ENCODE results near the gene ARHGAP44. TPM values are rescaled to one million over a fixed set of nuclear protein-coding genes. Genes with fewer than 3 reads are reported as not detected.
"Not testable (repeated sequence)": the region's sequence is repeated elsewhere in the genome, so short reads cannot be mapped to it uniquely, and the experiment has no call there.

The ARHGAP44 gene
- total and polyA plus RNA-seq, 5 experiments from 2014 or later, result 0.14 to 0.15 TPM; not detected in 3

DNA sequence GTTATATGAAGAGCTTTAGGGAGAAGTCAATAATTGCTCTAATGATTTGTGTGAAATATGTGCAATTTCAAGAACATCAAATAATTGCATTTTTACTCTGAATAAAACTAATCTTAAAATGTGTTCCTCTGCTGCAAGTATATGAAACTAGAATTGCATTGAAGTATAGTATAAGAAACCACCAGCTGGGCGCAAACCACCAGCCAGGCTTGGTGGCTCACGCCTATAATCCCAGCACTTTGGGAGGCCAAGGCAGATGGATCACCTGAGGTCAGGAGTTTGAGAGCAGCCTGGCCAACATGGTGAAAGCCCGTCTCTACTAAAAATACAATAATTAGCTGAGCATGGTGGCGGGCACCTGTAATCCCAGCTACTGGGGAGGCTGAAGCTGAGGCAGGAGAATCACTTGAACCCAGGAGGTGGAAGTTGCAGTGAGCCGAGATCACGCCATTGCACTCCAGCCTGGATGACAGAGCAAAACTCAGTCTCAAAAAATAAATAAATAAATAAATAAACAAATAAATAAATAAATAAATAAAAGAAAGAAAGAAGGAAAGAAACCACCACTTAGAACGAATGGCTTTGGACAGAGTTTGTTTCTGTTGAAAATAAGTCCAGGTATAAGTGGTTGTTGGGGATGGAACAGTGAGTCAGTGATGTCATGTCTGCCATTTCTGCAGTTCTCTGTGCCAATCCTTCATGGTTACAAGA lies 84.3 kb downstream of the ARHGAP44 start:
- POLR2A ChIA-PET, ATAC-seq, H3K4me1 Mint-ChIP-seq, DNase-seq, H3K27ac Mint-ChIP-seq, H3K4me3 Mint-ChIP-seq: not testable (repeated sequence)
- Mint-ChIP-seq H3K27me3 (peaks cover 0 to 22% (median 2%) of the 10 kb centered on the region in 5 donors), H3K9me3 (peaks cover 8 to 39% (median 20%) of the 10 kb centered on the region in 9 donors), H3K36me3 (peaks cover 0 to 19% (median 2%) of the 10 kb centered on the region in 3 donors)

DNA sequence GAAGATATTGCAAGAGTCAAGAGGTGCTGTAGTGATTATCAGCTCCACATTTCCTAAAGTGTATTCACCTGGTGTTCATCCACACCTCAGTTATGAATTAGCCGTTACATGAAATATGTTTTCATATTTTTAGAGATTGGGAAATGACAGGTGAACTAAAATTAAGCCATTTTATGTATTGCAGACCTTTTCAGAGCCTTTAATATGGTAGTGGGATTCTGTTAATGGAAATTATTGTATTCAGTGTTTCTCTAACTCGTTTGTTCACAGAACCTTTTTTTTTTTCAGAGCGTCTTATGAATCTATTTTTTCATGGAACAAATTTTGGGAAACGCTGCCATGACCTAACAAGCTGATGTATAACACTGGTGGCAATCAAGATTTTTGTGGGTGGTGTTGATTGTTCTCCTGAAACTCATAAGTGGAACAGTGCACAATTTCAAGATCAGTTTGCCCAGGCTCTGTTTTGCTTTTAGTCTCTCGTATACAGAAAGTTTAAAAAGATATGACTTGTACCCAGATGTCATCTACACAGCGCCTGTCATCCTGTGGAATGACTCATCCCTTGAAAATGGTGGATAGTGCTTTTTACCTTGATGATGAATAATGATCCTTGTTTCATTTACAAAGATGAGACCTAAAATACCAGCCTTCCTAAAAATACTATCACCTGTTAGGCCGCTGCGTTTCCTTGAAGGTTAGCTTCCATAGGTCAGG lies 88.8 kb downstream of the ARHGAP44 start:
- Mint-ChIP-seq H3K9me3 (peaks cover 2 to 12% (median 6%) of the 10 kb centered on the region in 9 donors), H3K36me3 (peaks cover 0 to 9% (median 0%) of the 10 kb centered on the region in 3 donors), H3K4me1 (no peaks in the 10 kb centered on the region), H3K4me3 (no peak overlapping the region), H3K27me3 (peaks cover 0 to 17% (median 2%) of the 10 kb centered on the region in 5 donors), H3K27ac (no peak overlapping the region)
- DNase-seq, result no peak
- POLR2A ChIA-PET, result no interaction called here
- no peak for ATAC-seq

DNA sequence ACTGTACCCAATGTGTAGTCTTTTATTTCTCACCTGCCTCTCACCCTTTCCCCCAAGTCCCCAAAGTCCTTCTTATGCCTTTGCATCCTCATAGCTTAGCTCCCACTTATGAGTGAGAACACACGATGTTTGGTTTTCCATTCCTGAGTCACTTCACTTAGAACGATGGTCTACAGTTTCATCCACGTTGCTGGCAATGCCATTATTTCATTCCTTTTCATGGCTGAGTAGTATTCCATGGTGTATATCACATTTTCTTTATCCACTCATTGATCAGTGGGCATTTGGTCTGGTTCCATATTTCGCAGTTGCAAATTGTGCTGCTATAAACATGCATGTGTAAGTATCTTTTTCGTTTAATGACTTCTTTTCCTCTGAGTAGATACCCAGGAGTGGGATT lies 89.8 kb downstream of the ARHGAP44 start:
- H3K4me1 Mint-ChIP-seq, H3K9me3 Mint-ChIP-seq, H3K36me3 Mint-ChIP-seq, ATAC-seq, H3K27me3 Mint-ChIP-seq, H3K4me3 Mint-ChIP-seq, DNase-seq, POLR2A ChIA-PET, H3K27ac Mint-ChIP-seq: not testable (repeated sequence)

DNA sequence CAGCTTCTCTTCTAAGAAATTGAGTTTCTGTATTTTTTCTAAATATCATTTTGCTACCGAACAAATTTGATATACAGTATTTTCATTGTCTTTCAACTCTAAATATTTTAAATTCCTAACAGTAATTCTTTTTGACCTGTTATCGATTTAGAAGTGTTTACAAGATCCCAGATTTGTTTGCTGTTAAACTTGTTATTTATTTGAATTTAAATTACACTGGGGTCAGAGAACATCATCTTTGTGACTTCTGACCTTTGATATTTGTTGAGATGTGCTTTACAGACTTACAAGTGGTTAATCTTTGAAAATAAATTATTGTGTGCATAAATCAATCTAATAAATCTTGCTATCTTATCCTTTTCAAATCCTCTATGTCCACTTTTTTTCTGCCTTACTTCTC lies 94.2 kb downstream of the ARHGAP44 start:
- ATAC-seq (no peak), DNase-seq (no peak)
- Mint-ChIP-seq H3K4me1 (no peaks in the 10 kb centered on the region), H3K36me3 (no peaks in the 10 kb centered on the region), H3K27me3 (peaks cover 0 to 4% (median 0%) of the 10 kb centered on the region in 5 donors), H3K4me3 (no peak overlapping the region), H3K27ac (no peak overlapping the region), H3K9me3 (peaks cover 0 to 13% (median 2%) of the 10 kb centered on the region in 9 donors)
- POLR2A ChIA-PET, result no interaction called here

DNA sequence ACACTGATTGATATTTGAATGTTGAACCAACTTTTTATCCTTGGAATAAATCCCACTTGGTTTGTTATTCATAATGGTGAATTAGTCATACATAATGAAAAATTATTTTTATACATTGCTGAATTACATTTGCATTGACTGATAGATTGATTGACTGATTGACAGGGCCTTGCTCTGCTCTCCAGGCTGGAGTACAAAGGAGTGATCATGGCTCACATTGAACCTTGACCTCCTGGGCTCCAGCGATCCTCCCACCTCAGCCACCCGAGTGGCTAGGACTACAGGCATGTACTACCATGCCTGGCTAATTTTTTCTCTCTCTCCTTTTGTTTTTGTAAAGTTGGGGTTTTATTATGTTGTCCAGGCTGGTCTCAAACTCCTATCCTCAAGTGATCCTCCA lies 97.8 kb downstream of the ARHGAP44 start:
- peaks cover 0 to 10% (median 0%) of the 10 kb centered on the region in 3 donors for H3K36me3 Mint-ChIP-seq
- no peak overlapping the region for H3K27ac Mint-ChIP-seq
- no peak overlapping the region for H3K4me3 Mint-ChIP-seq
- peaks cover 0 to 23% (median 5%) of the 10 kb centered on the region in 5 donors for H3K27me3 Mint-ChIP-seq
- no peak for DNase-seq
- no peak for ATAC-seq
- peaks cover 0 to 23% (median 6%) of the 10 kb centered on the region in 9 donors for H3K9me3 Mint-ChIP-seq
- H3K4me1 Mint-ChIP-seq, result no peaks in the 10 kb centered on the region
- POLR2A ChIA-PET, result no interaction called here

DNA sequence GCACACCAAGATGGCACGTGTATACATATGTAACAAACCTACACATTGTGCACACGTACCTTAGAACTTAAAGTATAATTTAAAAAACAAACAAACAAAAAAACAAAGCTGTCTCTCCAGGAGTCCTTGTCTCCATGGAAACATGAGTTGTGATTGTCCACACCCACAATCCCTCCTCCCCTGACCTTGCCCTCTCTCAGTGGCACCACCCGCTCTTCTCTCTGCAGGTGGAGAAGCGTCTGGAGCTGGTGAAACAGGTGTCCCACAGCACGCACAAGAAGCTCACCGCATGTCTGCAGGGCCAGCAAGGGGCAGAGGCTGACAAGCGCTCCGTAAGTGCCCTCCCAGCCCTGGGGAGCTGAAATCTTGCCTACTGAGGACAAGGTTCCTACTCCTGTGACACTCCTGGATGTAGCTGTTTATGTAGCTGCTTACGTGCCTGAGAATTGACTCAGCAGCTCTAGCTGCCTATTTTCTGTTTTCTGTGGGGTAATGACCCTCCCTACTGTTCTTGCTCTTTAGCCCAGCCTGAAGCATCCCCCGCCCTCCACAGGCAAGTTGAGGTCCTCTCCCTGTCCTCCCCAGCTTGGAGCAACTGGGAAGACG lies 107.0 kb downstream of the ARHGAP44 start:
- ATAC-seq (no peak), DNase-seq (no peak)
- POLR2A ChIA-PET, result no interaction called here
- Mint-ChIP-seq H3K9me3 (peaks cover 7 to 62% (median 24%) of the 10 kb centered on the region in 9 donors), H3K27me3 (peaks cover 1 to 12% (median 5%) of the 10 kb centered on the region in 5 donors), H3K4me3 (no peak overlapping the region), H3K4me1 (no peaks in the 10 kb centered on the region), H3K27ac (no peak overlapping the region), H3K36me3 (peaks cover 0 to 36% (median 0%) of the 10 kb centered on the region in 3 donors)

DNA sequence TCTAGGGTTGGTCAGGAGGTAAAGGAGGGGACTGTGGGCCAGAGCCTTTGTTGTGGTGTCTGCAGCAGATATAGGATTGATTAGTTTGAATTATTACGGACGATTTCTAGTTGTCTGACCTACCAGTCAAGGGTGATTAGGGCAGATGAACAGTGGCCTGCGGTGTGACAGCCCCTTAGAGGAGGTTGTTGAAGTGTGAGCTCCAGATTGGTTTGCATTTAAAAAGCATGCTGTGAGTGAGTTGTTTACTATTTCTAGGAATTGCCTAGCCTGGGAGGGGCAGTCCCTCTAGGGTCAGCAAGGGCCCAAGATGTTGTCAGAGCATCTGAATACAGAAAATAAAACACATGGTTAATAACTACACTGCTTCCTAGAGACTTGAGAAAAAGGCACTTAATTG lies 108.8 kb downstream of the ARHGAP44 start:
- Mint-ChIP-seq H3K4me1 (no peaks in the 10 kb centered on the region), H3K27me3 (peaks cover 1 to 25% (median 10%) of the 10 kb centered on the region in 5 donors), H3K9me3 (peaks cover 5 to 50% (median 14%) of the 10 kb centered on the region in 9 donors), H3K4me3 (no peak overlapping the region), H3K36me3 (peaks cover 0 to 24% (median 0%) of the 10 kb centered on the region in 3 donors), H3K27ac (no peak overlapping the region)
- ATAC-seq (no peak), DNase-seq (no peak)
- POLR2A ChIA-PET, result no interaction called here

DNA sequence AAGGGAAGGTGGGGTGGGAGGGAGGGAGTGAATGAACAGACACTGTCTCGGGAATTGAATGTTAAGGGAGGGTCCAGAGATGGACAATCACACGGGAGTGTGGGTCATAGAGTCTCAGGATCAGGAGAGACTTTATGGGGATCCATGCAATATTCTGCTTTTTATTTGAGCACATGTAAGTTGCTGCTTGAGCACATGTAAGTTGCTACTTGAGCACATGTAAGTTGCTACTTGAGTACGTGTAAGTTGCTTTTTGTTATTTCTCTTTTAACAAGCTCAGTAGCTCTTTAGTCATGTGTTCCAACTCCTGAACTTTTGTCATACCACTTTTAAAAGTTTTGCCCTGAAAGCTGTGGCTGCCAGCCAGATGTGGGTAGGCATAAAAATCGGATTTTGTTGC lies 110.3 kb downstream of the ARHGAP44 start:
- POLR2A ChIA-PET, result no interaction called here
- Mint-ChIP-seq H3K9me3 (peaks cover 6 to 35% (median 9%) of the 10 kb centered on the region in 9 donors), H3K27ac (no peak overlapping the region), H3K4me3 (no peak overlapping the region), H3K4me1 (no peaks in the 10 kb centered on the region), H3K36me3 (peaks cover 0 to 11% (median 0%) of the 10 kb centered on the region in 3 donors), H3K27me3 (peaks cover 0 to 32% (median 11%) of the 10 kb centered on the region in 5 donors)
- DNase-seq, result no peak
- no peak for ATAC-seq

DNA sequence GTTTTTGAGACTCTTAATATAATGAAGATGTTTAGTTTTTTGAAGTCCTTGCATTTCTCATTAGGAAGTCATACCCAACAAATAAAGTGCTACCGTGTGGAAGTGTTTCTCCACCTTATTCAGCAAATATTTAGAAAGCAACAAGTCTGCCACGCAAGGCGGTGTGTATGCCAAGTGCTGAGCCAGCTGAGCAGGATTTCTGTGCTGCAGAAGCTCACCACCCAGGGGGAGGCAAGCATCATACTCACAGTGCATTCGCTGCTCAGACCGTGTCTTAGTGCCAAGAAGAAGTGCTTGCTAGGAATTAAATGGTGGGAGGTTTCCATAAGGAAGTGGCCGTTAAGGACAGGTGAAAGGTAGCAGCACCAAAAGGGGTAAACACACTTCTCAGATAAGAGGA lies 111.2 kb downstream of the ARHGAP44 start:
- Mint-ChIP-seq H3K27me3 (peaks cover 1 to 34% (median 13%) of the 10 kb centered on the region in 5 donors), H3K27ac (no peak overlapping the region), H3K36me3 (peaks cover 0 to 8% (median 0%) of the 10 kb centered on the region in 3 donors), H3K9me3 (peaks cover 6 to 36% (median 9%) of the 10 kb centered on the region in 9 donors), H3K4me3 (no peak overlapping the region), H3K4me1 (no peaks in the 10 kb centered on the region)
- POLR2A ChIA-PET, result no interaction called here
- ATAC-seq (no peak), DNase-seq (no peak)

DNA sequence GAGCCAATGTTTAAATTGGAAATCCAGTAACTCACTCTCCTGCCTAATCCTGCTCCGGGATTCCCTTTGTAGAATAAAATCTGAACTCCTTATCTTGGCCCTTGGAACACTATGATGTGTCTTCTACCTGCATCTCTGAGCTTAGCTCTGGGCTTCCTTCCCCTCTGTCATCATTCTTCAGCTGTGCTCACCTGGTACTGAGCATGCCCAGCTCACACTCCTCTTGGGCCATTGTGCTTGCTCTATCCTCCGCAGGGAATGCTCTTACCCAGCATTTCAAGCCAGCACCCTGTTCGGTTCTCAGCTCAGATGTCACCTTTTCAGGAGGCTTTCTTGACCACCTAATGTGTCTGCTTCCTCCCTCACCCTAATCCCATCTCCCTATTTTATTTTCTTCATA lies 112.7 kb downstream of the ARHGAP44 start:
- Mint-ChIP-seq H3K27me3 (peaks cover 1 to 34% (median 16%) of the 10 kb centered on the region in 5 donors), H3K27ac (no peak overlapping the region), H3K36me3 (peaks cover 0 to 10% (median 0%) of the 10 kb centered on the region in 3 donors), H3K9me3 (peaks cover 6 to 38% (median 12%) of the 10 kb centered on the region in 9 donors), H3K4me3 (no peak overlapping the region), H3K4me1 (no peaks in the 10 kb centered on the region)
- ATAC-seq (no peak), DNase-seq (no peak)
- POLR2A ChIA-PET, result no interaction called here

DNA sequence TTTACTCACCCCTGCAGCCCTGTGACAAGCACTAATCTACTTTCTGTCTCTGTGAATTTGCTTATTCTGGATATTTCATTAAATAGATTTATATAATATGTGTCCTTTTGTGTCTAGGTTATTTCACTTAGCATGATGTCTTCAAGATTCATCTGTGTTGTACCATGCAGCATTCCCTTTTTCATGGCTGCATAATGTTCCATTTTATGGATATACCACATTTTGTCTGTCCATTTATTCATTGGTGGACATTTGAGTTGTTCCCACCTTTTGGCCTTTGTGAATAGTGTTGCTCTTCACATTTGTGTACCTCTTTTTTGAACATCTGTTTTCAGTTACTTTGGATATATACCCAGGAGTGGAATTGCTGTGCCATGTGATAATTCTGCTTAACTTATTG lies 118.2 kb downstream of the ARHGAP44 start:
- H3K27me3 Mint-ChIP-seq, result peaks cover 1 to 32% (median 18%) of the 10 kb centered on the region in 5 donors
- POLR2A ChIA-PET, result no interaction called here
- H3K9me3 Mint-ChIP-seq, result peaks cover 8 to 30% (median 17%) of the 10 kb centered on the region in 9 donors
- no peaks in the 10 kb centered on the region for H3K4me1 Mint-ChIP-seq
- H3K4me3 Mint-ChIP-seq, result no peak overlapping the region
- H3K36me3 Mint-ChIP-seq, result peaks cover 0 to 11% (median 0%) of the 10 kb centered on the region in 3 donors
- no peak for ATAC-seq
- H3K27ac Mint-ChIP-seq, result no peak overlapping the region
- DNase-seq, result no peak

DNA sequence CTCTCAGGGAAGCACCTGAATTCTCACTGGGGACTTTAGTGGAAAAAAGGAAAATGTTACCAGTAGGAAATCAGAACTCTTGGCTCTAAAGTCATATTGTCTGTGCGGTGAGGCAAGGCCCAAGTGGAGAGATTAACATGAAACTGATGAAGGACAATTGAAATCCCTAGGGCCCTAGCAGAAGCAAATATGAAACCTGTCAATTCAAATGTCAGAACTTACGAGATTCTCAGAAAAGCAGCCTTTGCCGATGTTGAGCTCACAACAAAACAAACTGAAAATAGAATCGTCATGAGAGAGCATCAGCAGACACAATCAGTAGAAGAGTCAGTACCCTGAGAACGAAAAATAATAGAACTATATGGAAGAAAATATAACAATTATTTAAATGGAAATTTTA lies 119.7 kb downstream of the ARHGAP44 start:
- ATAC-seq (no peak), DNase-seq (no peak)
- peaks cover 0 to 11% (median 0%) of the 10 kb centered on the region in 3 donors for H3K36me3 Mint-ChIP-seq
- no peaks in the 10 kb centered on the region for H3K4me1 Mint-ChIP-seq
- peaks cover 8 to 30% (median 17%) of the 10 kb centered on the region in 9 donors for H3K9me3 Mint-ChIP-seq
- POLR2A ChIA-PET, result no interaction called here
- H3K27me3 Mint-ChIP-seq, result peaks cover 1 to 26% (median 18%) of the 10 kb centered on the region in 5 donors
- H3K4me3 Mint-ChIP-seq, result no peak overlapping the region
- no peak overlapping the region for H3K27ac Mint-ChIP-seq

DNA sequence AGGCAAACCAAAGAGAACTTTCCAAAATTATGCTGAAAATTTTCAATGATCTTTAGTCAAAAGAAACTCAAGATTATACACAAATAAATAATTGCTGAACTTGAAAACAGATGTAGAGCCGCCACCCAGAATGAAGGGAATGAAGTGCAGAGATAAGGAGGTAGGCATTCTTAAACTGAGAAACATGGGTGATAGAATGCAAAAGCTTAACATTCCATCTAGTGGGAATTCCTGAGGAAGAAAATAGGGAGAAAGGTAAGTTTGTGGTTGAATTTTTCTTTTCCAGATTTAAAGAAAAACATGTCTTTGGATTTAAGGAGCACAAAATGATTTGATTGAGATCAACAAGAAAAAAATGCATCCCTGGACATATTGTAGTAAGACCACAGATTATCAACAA lies 120.2 kb downstream of the ARHGAP44 start:
- DNase-seq (no peak), ATAC-seq (no peak)
- H3K4me3 Mint-ChIP-seq, result no peak overlapping the region
- H3K9me3 Mint-ChIP-seq, result peaks cover 8 to 30% (median 15%) of the 10 kb centered on the region in 9 donors
- POLR2A ChIA-PET, result no interaction called here
- no peak overlapping the region for H3K27ac Mint-ChIP-seq
- peaks cover 0 to 11% (median 0%) of the 10 kb centered on the region in 3 donors for H3K36me3 Mint-ChIP-seq
- peaks cover 1 to 21% (median 15%) of the 10 kb centered on the region in 5 donors for H3K27me3 Mint-ChIP-seq
- H3K4me1 Mint-ChIP-seq, result no peaks in the 10 kb centered on the region
